Tibial nerve (tissue), 3 donors: ENCODE measurements around the gene BMX.

Experiments used
- POLR2A ChIP-seq, 2 donors: fragments of 450-650 bp; IDR thresholded peaks; one replicate each; pipeline ENCODE4 v1.6.1; 2017; ENCODE audit warnings: antibody characterized with exemption in 2 of 2, mild to moderate bottlenecking in 2 of 2, moderate library complexity in 2 of 2
- TF ChIP-seq, protein P1 (sequence below), 5 experiments: fragments of 200-600 bp in 3 of 5; fragments of 450-650 bp in 2 of 5; sonication (generic) in 3 of 5; IDR thresholded peaks; one replicate each; pipeline ENCODE4 v1.5.1; 2016 to 2019; ENCODE audit warnings: antibody characterized with exemption in 5 of 5, mild to moderate bottlenecking in 3 of 5, moderate library complexity in 2 of 5

DNA sequence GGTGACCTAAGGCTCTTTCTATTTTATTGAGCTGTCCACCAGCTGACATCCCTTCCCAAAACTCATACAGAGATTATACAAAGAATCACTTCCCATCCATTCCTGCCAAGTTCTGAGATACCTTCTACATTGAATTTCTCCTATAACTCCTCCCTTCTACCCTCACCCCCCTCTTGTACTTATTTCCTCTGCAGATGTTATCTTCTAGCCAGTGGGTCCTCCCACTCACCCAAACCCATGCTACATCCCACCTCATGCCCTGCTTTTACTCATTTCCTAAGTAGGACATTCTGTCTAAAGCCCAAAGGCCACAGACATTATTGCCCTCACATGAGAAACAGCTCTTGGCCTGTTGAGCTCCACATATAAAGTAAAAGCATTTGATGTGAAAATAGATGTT is 28.6 kb downstream of the BMX start:
- TF ChIP-seq, protein P1, sequence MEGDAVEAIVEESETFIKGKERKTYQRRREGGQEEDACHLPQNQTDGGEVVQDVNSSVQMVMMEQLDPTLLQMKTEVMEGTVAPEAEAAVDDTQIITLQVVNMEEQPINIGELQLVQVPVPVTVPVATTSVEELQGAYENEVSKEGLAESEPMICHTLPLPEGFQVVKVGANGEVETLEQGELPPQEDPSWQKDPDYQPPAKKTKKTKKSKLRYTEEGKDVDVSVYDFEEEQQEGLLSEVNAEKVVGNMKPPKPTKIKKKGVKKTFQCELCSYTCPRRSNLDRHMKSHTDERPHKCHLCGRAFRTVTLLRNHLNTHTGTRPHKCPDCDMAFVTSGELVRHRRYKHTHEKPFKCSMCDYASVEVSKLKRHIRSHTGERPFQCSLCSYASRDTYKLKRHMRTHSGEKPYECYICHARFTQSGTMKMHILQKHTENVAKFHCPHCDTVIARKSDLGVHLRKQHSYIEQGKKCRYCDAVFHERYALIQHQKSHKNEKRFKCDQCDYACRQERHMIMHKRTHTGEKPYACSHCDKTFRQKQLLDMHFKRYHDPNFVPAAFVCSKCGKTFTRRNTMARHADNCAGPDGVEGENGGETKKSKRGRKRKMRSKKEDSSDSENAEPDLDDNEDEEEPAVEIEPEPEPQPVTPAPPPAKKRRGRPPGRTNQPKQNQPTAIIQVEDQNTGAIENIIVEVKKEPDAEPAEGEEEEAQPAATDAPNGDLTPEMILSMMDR (IDR thresholded peaks at IDR 0.05): no peak
- TF ChIP-seq POLR2A (IDR thresholded peaks at IDR 0.05): no peak
